Progenitor cell of endocrine pancreas (in vitro differentiated cells): ENCODE data around the gene ADAMTS12. TPM values are rescaled to one million over a fixed set of nuclear protein-coding genes. Genes with fewer than 3 reads are reported as not detected.

Experiments used
- DNase-seq: peaks from one replicate; pipeline ENCODE4 v3.0.0; 2021; ENCODE audit warnings: low spot score; ENCODE audit not compliant: unreplicated experiment
- H3K27ac Mint-ChIP-seq: 2 replicates; pipeline ENCODE4 v1.8.0; 2021; ENCODE audit warnings: mild to moderate bottlenecking, moderate library complexity, mixed read lengths
- H3K27me3 Mint-ChIP-seq: 2 replicates; pipeline ENCODE4 v1.8.0; 2021; ENCODE audit warnings: mixed read lengths
- H3K36me3 Mint-ChIP-seq: 2 replicates; pipeline ENCODE4 v1.8.0; 2022; ENCODE audit warnings: mixed read lengths; ENCODE audit not compliant: insufficient read depth
- H3K4me1 Mint-ChIP-seq: 2 replicates; pipeline ENCODE4 v1.8.0; 2021; ENCODE audit warnings: low read depth, mixed read lengths
- H3K4me3 Mint-ChIP-seq: 2 replicates; pipeline ENCODE4 v1.8.0; 2021; ENCODE audit warnings: low read depth, mild to moderate bottlenecking, moderate library complexity, mixed read lengths
- H3K9me3 Mint-ChIP-seq: 2 replicates; pipeline ENCODE4 v1.8.0; 2021; ENCODE audit warnings: low read depth, mixed read lengths
- CTCF ChIP-seq: fragments of 200-600 bp; sonication (generic); IDR thresholded peaks from one replicate; pipeline ENCODE4 v1.5.0; 2021; ENCODE audit warnings: antibody characterized with exemption, mild to moderate bottlenecking; ENCODE audit not compliant: unreplicated experiment
- total RNA-seq: library from RNA; stranded (reverse); gene quantifications from 2 replicates; pipeline ENCODE4 v1.2.1, GENCODE V29; 2021

ADAMTS12 gene
- total RNA-seq, 1 donor from 2014 or later: 5.2 TPM

GRCh38 chr5:33788922-33789566 lies 102.7 kb downstream of the ADAMTS12 start:
- no peak overlapping the region for H3K4me3 Mint-ChIP-seq
- TF ChIP-seq CTCF: no peak
- peaks cover 11% of the 10 kb centered on the region for H3K9me3 Mint-ChIP-seq
- no peak overlapping the region for H3K27ac Mint-ChIP-seq
- no peaks in the 10 kb centered on the region for H3K27me3 Mint-ChIP-seq
- no peaks in the 10 kb centered on the region for H3K4me1 Mint-ChIP-seq
- peaks cover 4% of the 10 kb centered on the region for H3K36me3 Mint-ChIP-seq
- DNase-seq: no peak

- peaks cover 4% of the 10 kb centered on the region for H3K36me3 Mint-ChIP-seq
- H3K27me3 Mint-ChIP-seq: no peaks in the 10 kb centered on the region
- no peak for DNase-seq
- H3K4me3 Mint-ChIP-seq: no peak overlapping the region
- peaks cover 2% of the 10 kb centered on the region for H3K4me1 Mint-ChIP-seq
- H3K9me3 Mint-ChIP-seq: peaks cover 11% of the 10 kb centered on the region
- TF ChIP-seq CTCF: no peak
- H3K27ac Mint-ChIP-seq: no peak overlapping the region
Measured at GRCh38 chr5:33785571-33785970, 106.2 kb downstream of the ADAMTS12 start.

- Mint-ChIP-seq H3K36me3 (peaks cover 5% of the 10 kb centered on the region), H3K4me3 (no peak overlapping the region), H3K9me3 (peaks cover 26% of the 10 kb centered on the region), H3K4me1 (peaks cover 2% of the 10 kb centered on the region), H3K27me3 (no peaks in the 10 kb centered on the region), H3K27ac (no peak overlapping the region)
- TF ChIP-seq CTCF: no peak
- DNase-seq: no peak
Measured at GRCh38 chr5:33781286-33781685, 110.5 kb downstream of the ADAMTS12 start.

GRCh38 chr5:33776151-33776660 lies 115.6 kb downstream of the ADAMTS12 start:
- DNase-seq: no peak
- H3K9me3 Mint-ChIP-seq: peaks cover 16% of the 10 kb centered on the region
- no peak for TF ChIP-seq CTCF
- no peak overlapping the region for H3K4me3 Mint-ChIP-seq
- H3K36me3 Mint-ChIP-seq: peaks cover 1% of the 10 kb centered on the region
- H3K27me3 Mint-ChIP-seq: no peaks in the 10 kb centered on the region
- peaks cover under 1% of the 10 kb centered on the region for H3K4me1 Mint-ChIP-seq
- no peak overlapping the region for H3K27ac Mint-ChIP-seq

GRCh38 chr5:33774341-33774740 lies 117.4 kb downstream of the ADAMTS12 start:
- Mint-ChIP-seq H3K36me3 (peaks cover 1% of the 10 kb centered on the region), H3K27ac (no peak overlapping the region), H3K4me3 (no peak overlapping the region), H3K4me1 (no peaks in the 10 kb centered on the region), H3K9me3 (peaks cover 13% of the 10 kb centered on the region), H3K27me3 (no peaks in the 10 kb centered on the region)
- TF ChIP-seq CTCF: no peak
- no peak for DNase-seq
